HG03469 (cell line): ENCODE measurements around the gene SAFB.
A peak's percentile ranks its signal among the peaks of the same experiment; 100 is the strongest.

Experiments
- ATAC-seq: cut with Tn5 transposase; IDR thresholded peaks from one replicate; pipeline ENCODE4 v1.9.1; 2021; ENCODE audit warnings: mild to moderate bottlenecking, moderate library complexity, moderate number of reproducible peaks; ENCODE audit not compliant: unreplicated experiment

Gene SAFB

DNA sequence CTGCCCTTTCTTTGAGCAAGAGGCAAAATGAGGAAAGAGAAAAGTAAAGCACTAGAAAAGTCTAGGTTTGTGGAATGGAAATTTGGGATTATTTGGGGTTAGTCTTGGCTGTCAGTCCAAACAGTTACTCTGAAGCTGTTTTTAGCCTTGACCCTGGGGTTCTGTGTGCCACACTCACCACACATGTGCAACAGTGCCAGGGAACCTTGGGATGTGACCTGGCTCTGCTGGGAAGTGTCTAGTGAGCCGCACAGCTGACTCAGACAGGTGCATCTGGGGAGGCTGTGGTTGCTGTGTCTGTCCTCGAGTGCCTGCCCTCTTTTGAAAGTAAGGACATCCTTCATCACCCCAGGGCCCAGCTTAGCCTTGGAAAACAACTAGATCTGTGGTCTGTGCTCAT, 41.6 kb downstream of the SAFB start:
- ATAC-seq, result no peak

GRCh38 chr19:5665781-5666513, 43.1 kb downstream of the SAFB start:
- no peak for ATAC-seq

DNA sequence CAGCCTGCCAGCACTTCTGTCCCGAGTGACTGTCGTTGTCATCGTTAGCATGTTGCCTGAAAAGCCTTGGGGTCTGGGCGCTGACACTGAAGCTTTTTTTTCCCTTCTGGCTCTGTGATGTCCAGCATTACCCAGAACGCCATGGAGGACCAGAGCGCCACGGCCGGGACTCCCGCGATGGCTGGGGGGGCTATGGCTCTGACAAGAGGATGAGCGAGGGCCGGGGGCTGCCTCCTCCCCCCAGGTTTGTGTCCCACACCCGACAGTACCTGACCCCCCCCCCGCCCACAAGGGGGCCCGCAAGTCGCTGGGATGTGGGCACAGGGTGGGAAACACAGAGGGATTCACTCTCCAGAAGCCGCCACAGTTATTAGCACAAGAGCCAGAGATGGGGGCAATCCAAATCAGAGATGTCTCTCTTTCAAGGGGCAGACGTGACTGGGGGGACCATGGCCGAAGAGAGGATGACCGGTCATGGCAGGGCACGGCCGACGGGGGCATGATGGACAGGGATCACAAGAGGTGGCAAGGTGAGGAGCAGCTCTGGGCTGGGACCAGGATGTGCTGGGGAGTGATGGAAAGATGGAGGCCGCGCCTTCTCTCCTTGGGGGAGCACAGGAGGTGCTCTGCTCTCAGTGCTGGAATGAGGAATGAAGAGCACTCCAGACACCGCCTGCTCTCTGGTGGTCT, 44.2 kb downstream of the SAFB start:
- no peak for ATAC-seq

DNA sequence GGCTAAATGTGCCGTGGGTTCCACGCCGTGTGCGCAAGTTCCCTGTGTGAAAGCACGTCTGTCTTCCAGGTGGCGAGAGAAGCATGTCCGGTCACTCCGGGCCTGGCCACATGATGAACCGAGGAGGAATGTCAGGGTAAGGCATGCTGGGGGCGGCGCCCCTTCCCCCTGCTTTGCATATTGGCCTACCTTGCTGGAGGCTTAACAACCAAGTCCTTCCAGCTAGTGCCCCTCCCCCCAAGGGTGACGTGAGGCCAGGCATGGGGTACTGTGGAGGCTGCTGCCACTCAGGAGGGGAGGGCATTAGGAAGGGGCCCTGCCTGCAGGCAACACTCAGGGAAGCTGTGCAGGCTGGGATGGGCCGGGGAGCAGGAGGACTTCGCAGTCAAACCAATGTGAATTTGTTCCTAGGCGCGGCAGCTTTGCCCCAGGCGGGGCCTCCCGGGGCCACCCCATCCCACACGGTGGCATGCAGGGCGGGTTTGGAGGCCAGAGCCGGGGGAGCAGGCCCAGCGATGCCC, 44.9 kb downstream of the SAFB start:
- no peak for ATAC-seq

GRCh38 chr19:5669212-5669611, 46.3 kb downstream of the SAFB start:
- no peak for ATAC-seq

- no peak for ATAC-seq
These were observed 48.7 kb downstream of the SAFB start for GRCh38 chr19:5671600-5671999.

GRCh38 chr19:5672708-5673459, 50.0 kb downstream of the SAFB start:
- ATAC-seq, result no peak

GRCh38 chr19:5673752-5674151, 50.9 kb downstream of the SAFB start:
- no peak for ATAC-seq

DNA sequence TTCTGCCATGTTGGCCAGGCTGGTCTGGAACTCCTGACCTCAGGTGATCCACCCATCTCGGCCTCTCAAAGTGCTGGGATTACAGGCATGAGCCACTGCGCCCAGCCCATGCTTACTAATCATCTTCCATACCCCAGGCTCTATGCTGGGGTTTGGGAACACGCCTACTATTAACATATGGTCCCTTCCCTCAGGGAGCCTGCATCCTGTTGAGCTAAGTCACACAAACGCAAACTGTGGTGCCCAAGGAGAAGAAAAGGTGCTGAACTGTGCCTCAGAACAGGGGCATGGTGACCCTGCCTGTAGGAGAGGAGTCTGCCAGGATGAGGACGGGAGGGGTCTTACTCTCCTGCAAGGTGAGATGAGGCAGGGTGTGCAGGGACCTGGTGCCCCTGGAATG, 51.8 kb downstream of the SAFB start:
- ATAC-seq, result no peak

- ATAC-seq, result no peak
These were observed 53.4 kb downstream of the SAFB start for GRCh38 chr19:5676105-5676771.

DNA sequence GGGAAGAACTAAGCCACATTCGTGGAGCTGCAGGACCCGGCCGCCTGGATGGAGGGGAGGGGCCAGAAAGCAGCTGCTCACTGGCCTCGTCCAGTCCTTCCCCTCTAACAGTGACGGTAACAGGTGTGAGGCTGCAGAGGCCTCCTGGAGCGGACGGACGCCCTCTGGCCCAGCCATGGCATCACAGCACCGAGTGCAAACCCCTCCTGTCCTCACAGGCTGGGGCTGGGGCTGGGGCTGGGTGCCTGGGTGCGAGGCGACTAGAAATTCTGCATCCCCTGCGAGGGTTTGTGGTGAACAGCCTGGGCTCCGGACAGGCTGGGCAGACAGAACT, 53.9 kb downstream of the SAFB start:
- no peak for ATAC-seq

DNA sequence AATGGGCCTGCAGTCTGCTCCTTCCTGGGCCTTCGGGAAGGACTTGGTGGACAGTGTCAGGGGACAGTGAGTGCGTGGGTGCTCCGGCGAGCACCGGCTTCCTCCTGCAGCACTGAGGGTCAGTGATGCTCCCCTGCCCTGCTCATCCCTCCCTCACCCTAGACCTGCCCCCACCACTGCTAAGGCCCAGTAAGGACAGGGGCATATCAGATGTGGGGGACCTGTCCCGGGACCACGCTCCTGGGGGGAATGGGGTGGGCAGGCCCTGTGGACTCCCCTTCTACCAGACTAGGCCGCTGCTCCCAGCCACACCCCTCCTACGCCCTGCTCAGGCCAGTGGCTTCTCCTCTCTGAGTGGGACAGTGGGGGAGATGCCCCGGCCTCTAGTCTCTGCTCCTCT, 54.3 kb downstream of the SAFB start:
- no peak for ATAC-seq

DNA sequence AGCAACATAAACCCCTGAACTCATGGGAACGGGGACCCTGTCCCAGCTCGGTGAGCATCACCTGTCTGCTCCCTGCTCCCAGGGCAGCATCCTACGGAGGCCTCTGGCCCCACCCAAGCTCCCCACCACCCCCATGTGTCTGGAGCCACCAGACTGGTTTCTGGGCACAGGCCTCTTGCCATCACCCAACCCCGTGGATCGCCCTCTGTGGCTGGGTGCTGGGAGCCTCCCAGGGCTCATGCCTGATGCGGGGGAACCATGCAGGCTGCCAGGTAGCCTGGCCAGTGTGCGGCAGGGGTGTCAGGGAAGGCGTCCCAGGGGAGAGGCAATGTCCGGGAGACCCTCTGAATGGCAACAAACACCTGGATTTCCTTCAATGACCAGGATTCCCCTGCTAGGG, 54.7 kb downstream of the SAFB start:
- no peak for ATAC-seq

GRCh38 chr19:5678071-5678718, 55.3 kb downstream of the SAFB start:
- no peak for ATAC-seq

GRCh38 chr19:5679289-5680083, 56.6 kb downstream of the SAFB start:
- ATAC-seq, result no peak

GRCh38 chr19:5680084-5680436, 57.2 kb downstream of the SAFB start:
- no peak for ATAC-seq

GRCh38 chr19:5680437-5681368, 57.8 kb downstream of the SAFB start, which contains the start of the genes HSD11B1L and MICOS13:
TSS of gene HSD11B1L (plus strand) at chr19:5681027. CDS start at chr19:5684833, 3,806 bp downstream.
TSS of gene MICOS13 (minus strand) at chr19:5680516. CDS start at chr19:5680486, 30 bp downstream.
- ATAC-seq, result peak; percentile 68

DNA sequence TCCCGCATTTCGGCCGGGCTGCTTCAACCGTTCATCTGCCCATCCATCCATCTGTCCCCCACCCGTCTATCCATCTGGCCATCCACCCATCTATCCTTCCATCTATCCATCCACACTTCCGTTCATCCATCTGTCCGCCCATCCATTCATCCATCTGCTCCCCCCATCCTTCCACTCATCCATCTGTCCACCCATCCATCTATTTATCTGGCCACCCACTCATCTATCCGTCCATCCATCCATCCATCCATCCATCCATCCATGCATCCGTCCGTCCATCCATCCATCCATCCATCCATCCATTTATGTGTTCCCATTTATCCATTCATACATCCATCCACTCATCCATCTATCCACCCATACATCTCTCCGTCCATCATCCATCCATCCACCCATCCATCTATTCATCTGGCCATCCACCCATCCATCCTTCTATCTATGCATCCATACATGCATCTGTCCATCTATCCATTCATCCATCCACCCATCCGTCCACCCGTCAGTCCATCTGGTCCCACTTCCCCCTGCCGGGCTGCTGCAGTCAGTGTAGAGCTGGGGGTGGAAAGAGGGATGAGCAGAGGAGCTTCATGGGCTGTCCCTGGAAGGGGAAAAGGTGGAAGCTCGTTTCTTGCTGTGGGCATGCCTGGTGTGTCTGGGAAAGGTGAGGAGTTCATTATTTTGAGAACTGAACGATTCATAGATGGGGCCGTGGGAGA, 58.7 kb downstream of the SAFB start:
- no peak for ATAC-seq
